H1 (cell line): ENCODE results near the gene TMEM255A. TPM values are rescaled to one million over a fixed set of nuclear protein-coding genes. Genes with fewer than 3 reads are reported as not detected.

Source experiments
- CTCF ChIA-PET: fragments of 300-600 bp; sonication (Branson Sonifier 250); formaldehyde crosslinking; loops from one replicate; lab custom pipeline; 2021; ENCODE audit not compliant: partially characterized antibody; lab: Charles Lee
- POLR2A ChIA-PET: fragments of 300-600 bp; sonication (Branson Sonifier 250); formaldehyde crosslinking; loops from one replicate; lab custom pipeline; 2021; ENCODE audit warnings: inconsistent platforms; ENCODE audit not compliant: partially characterized antibody; lab: Charles Lee
- DNase-seq, 2 experiments: peaks; one replicate each; pipeline versions ENCODE4 v3.0.0 to v3.0.0-alpha.2; 2010 to 2022; ENCODE audit warnings: low spot score in 2 of 2, low read depth in 1 of 2, mixed read lengths in 1 of 2
- FAIRE-seq: peaks from 2 replicates; lab custom pipeline; 2011; peaks lifted over from hg19 to GRCh38; lab: Jason Lieb, UNC
- H2AFZ ChIP-seq: 2 replicates; pipeline ENCODE4 v1.8.1; 2012; ENCODE audit warnings: low read length, inconsistent platforms
- H2AK5ac ChIP-seq: 2 replicates; pipeline ENCODE4 v1.6.1; 2013; ENCODE audit warnings: low read depth, low read length
- H2BK120ac ChIP-seq: replicated peaks from 2 replicates; pipeline ENCODE3; 2013; ENCODE audit warnings: low read depth, low read length, inconsistent platforms
- H2BK12ac ChIP-seq: 2 replicates; pipeline ENCODE4 v1.6.1; 2013; ENCODE audit warnings: low read depth, low read length
- H2BK15ac ChIP-seq: 2 replicates; pipeline ENCODE4 v1.6.1; 2013; ENCODE audit warnings: low read length
- H2BK20ac ChIP-seq: 2 replicates; pipeline ENCODE4 v1.6.1; 2013; ENCODE audit warnings: low read length
- H2BK5ac ChIP-seq: 2 replicates; pipeline ENCODE4 v1.6.1; 2013; ENCODE audit warnings: low read depth, low read length
- H3K14ac ChIP-seq: 2 replicates; pipeline ENCODE4 v1.6.1; 2013; ENCODE audit warnings: inconsistent platforms; ENCODE audit not compliant: insufficient read length
- H3K18ac ChIP-seq: 2 replicates; pipeline ENCODE4 v1.6.1; 2013; ENCODE audit warnings: low read length; ENCODE audit errors: extremely low read depth
- H3K23ac ChIP-seq: 2 replicates; pipeline ENCODE4 v1.6.1; 2013; ENCODE audit warnings: inconsistent platforms; ENCODE audit not compliant: insufficient read length
- H3K23me2 ChIP-seq: 2 replicates; pipeline ENCODE4 v1.6.1; 2013; ENCODE audit warnings: low read depth, low read length
- H3K27ac ChIP-seq: 2 replicates; pipeline ENCODE4 v1.6.1; 2011; ENCODE audit warnings: low read depth, low read length, inconsistent platforms
- H3K27me3 ChIP-seq, 4 experiments: replicated peaks in 1 of 4; 1 replicate in 1 of 4; 2 replicates in 3 of 4; pipeline versions ENCODE4 v1.6.1 to v1.8.1; 2011 to 2013; ENCODE audit warnings: low read length in 3 of 4, mild to moderate bottlenecking in 3 of 4, inconsistent platforms in 2 of 4, mixed read lengths in 2 of 4, moderate library complexity in 1 of 4; ENCODE audit not compliant: control insufficient read depth in 3 of 4, insufficient read depth in 3 of 4; ENCODE audit errors: extremely low read depth in 1 of 4
- H3K36me3 ChIP-seq, 4 experiments: 2 replicates each; pipeline versions ENCODE4 v1.6.1 to v1.8.1; 2011 to 2013; ENCODE audit warnings: mild to moderate bottlenecking in 4 of 4, low read length in 3 of 4, moderate library complexity in 2 of 4, control low read depth in 1 of 4, inconsistent platforms in 1 of 4; ENCODE audit not compliant: insufficient read depth in 4 of 4, control insufficient read depth in 2 of 4
- H3K4ac ChIP-seq: replicated peaks from 2 replicates; pipeline ENCODE3; 2013; ENCODE audit warnings: low read length, low read depth, mixed read lengths, inconsistent platforms; ENCODE audit not compliant: insufficient read length
- H3K4me1 ChIP-seq, 4 experiments: replicated peaks in 1 of 4; 1 replicate in 1 of 4; 2 replicates in 3 of 4; pipeline versions ENCODE4 v1.6.1 to v1.8.1; 2011 to 2013; ENCODE audit warnings: low read length in 3 of 4, inconsistent platforms in 2 of 4, mixed read lengths in 1 of 4; ENCODE audit not compliant: insufficient read depth in 4 of 4, control insufficient read depth in 3 of 4
- H3K4me2 ChIP-seq, 2 experiments: 2 replicates each; pipeline versions ENCODE4 v1.6.1 to v1.8.1; 2011 to 2013; ENCODE audit warnings: low read depth in 2 of 2, low read length in 2 of 2, control low read depth in 1 of 2, inconsistent platforms in 1 of 2, mild to moderate bottlenecking in 1 of 2; ENCODE audit not compliant: insufficient read depth in 1 of 2
- H3K4me3 ChIP-seq, 4 experiments: fragments of 200-600, 300-600 bp in 1 of 4; sonication (generic), shearing (Covaris generic), sonication (Bioruptor Twin) in 1 of 4; 2 replicates each; pipeline versions ENCODE4 v1.5.1 to v1.8.1; 2011 to 2016; ENCODE audit warnings: low read length in 4 of 4, low read depth in 3 of 4, control low read depth in 2 of 4, inconsistent platforms in 2 of 4, mild to moderate bottlenecking in 2 of 4, mixed read lengths in 1 of 4, moderate library complexity in 1 of 4; ENCODE audit not compliant: insufficient read depth in 2 of 4; ENCODE audit errors: extremely low read depth in 1 of 4
- H3K56ac ChIP-seq: replicated peaks from 2 replicates; pipeline ENCODE3; 2013; ENCODE audit warnings: low read depth, mild to moderate bottlenecking, mixed read lengths, low read length, inconsistent platforms; ENCODE audit not compliant: insufficient read length
- H3K79me1 ChIP-seq: 2 replicates; pipeline ENCODE4 v1.6.1; 2013; ENCODE audit warnings: low read depth, low read length, control low read depth
- H3K79me2 ChIP-seq, 2 experiments: 2 replicates each; pipeline versions ENCODE4 v1.6.1 to v1.8.1; 2012 to 2013; ENCODE audit warnings: low read length in 2 of 2, mild to moderate bottlenecking in 2 of 2, inconsistent platforms in 1 of 2; ENCODE audit not compliant: insufficient read depth in 2 of 2, control insufficient read depth in 1 of 2
- H3K9ac ChIP-seq, 4 experiments: replicated peaks in 1 of 4; 1 replicate in 1 of 4; 2 replicates in 3 of 4; pipeline versions ENCODE4 v1.6.1 to v1.8.1; 2011 to 2013; ENCODE audit warnings: low read depth in 3 of 4, low read length in 3 of 4, control low read depth in 2 of 4, mild to moderate bottlenecking in 2 of 4, moderate library complexity in 2 of 4, inconsistent platforms in 1 of 4; ENCODE audit errors: extremely low read depth in 1 of 4
- H3K9me3 ChIP-seq, 2 experiments: 2 replicates each; pipeline versions ENCODE4 v1.6.1 to v1.8.1; 2012 to 2013; ENCODE audit warnings: mild to moderate bottlenecking in 2 of 2, moderate library complexity in 2 of 2, control low read depth in 1 of 2, inconsistent platforms in 1 of 2, low read depth in 1 of 2, low read length in 1 of 2, mixed read lengths in 1 of 2; ENCODE audit not compliant: insufficient read depth in 2 of 2
- H4K20me1 ChIP-seq, 2 experiments: replicated peaks in 1 of 2; 2 replicates each; pipeline versions ENCODE3 to v1.8.1; 2011 to 2013; ENCODE audit warnings: inconsistent platforms in 2 of 2, low read length in 2 of 2, mild to moderate bottlenecking in 1 of 2; ENCODE audit not compliant: insufficient read depth in 2 of 2, control insufficient read depth in 1 of 2
- H4K5ac ChIP-seq: 2 replicates; pipeline ENCODE4 v1.6.1; 2013; ENCODE audit warnings: low read length, low read depth, mixed read lengths, inconsistent platforms; ENCODE audit not compliant: insufficient read length
- H4K8ac ChIP-seq: 2 replicates; pipeline ENCODE4 v1.8.0; 2013; ENCODE audit warnings: mild to moderate bottlenecking, moderate library complexity, low read length, inconsistent platforms; ENCODE audit not compliant: insufficient read depth; ENCODE audit errors: extremely low read depth
- H4K91ac ChIP-seq: replicated peaks from 2 replicates; pipeline ENCODE3; 2013; ENCODE audit warnings: low read length, mixed read lengths, inconsistent platforms; ENCODE audit not compliant: insufficient read length
- ASH2L ChIP-seq: fragments of 200-600, 300-600 bp; sonication (generic); IDR thresholded peaks from one replicate; pipeline ENCODE4 v1.7.1; 2017; ENCODE audit warnings: low read length
- EZH2 ChIP-seq: fragments of 200-600 bp; sonication (generic); IDR thresholded peaks from 2 replicates; pipeline ENCODE4 v1.7.1; 2012; ENCODE audit warnings: low read depth, mild to moderate bottlenecking, moderate library complexity, low read length, inconsistent platforms; ENCODE audit not compliant: severe bottlenecking
- MAFK ChIP-seq: IDR thresholded peaks from 2 replicates; pipeline ENCODE4 v1.6.1; 2012; ENCODE audit warnings: low read depth, mild to moderate bottlenecking, improper control_type of control experiment, low read length
- TAF1 ChIP-seq: IDR thresholded peaks from 2 replicates; pipeline ENCODE4 v1.6.1; 2011; ENCODE audit warnings: mild to moderate bottlenecking, low read depth, low read length
- WGBS, 2 experiments: shearing (Covaris generic) in 1 of 2; methylation state at CpG; one replicate each; pipeline versions ENCODE4 v1.1.6 to v1.1.7; 2013 to 2015; ENCODE audit warnings: low lambda C conversion rate in 2 of 2, mixed read lengths in 2 of 2, inconsistent platforms in 1 of 2, low coverage in 1 of 2, missing lambda C conversion rate in 1 of 2; ENCODE audit not compliant: insufficient replicate concordance in 2 of 2, insufficient coverage in 1 of 2, insufficient read length in 1 of 2; ENCODE audit errors: extremely low coverage in 1 of 2, missing lambda C conversion rate in 1 of 2; 5-methylcytosine and 5-hydroxymethylcytosine counted together
- polyA plus RNA-seq, 7 experiments: library from polyadenylated mRNA; depleted of rRNA in 3 of 7; stranded (reverse) in 5 of 7; unstranded in 2 of 7; fragments of >200 nt in 5 of 7; fragments of 200-250 nt in 2 of 7; gene quantifications; 1 replicate in 5 of 7; 2 replicates in 1 of 7; 4 replicates in 1 of 7; pipeline versions ENCODE4 v1.2.1 to v1.2.3, GENCODE V29; 2011 to 2013; ENCODE audit warnings: missing spikeins in 2 of 7, mixed read lengths in 2 of 7
- total RNA-seq: library from RNA; stranded (reverse); fragmentation: NEBNext Ultra II Directional; extraction: Animal tissue kit (Norgen Biotek cat#: 25700); gene quantifications from 2 replicates; pipeline ENCODE4 v1.2.1, GENCODE V29; 2021

The TMEM255A gene
- total and polyA plus RNA-seq, 2 of the 8 experiments (the other 6 are each of a cell fraction or from before 2014, with no cell fraction given), result 0.73 to 2.3 TPM

DNA sequence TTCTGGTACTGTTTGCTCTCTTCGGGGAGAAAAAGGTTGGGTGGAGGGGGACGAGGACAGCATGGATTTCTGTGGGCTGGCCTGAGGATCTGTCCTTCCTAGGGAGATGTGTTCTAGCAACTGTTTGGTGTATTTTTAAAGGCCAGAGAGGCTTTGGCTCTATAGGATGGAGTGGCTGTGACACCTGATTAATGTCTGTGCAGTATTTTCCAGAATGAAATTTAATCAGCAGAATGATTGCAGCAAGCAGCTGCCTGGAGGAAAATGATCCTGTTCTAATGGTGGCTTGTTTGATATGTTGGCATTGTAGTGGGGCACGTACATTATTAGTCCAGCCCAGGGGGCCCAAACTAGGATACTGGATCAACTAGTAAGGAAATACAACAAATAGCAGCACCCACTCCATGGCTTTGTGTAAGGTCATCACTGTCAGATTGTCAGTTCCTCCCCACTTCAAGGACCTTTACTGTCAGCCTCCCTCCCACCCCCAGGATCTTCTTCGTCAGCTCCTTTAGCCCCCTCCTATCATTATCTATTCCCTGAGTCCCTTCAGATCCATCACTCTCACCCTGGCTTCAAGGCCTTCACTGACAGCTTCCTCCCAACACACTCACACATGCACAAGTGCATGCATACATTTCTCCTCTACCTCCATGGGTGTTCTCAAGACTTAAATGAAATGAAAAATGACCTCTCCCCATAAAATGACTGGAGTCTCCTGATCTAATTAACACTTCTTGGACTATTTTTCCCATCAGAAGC, 10.4 kb upstream of the TMEM255A start:
- Histone ChIP-seq H3K79me1 (no peaks in the 10 kb centered on the region), H3K18ac (no peak overlapping the region), H4K5ac (no peak overlapping the region), H3K4me1 (no peaks in the 10 kb centered on the region), H2BK5ac (no peak overlapping the region), H3K4me2 (no peak overlapping the region), H4K91ac (no peak overlapping the region), H3K9ac (no peak overlapping the region), H3K9me3 (no peaks in the 10 kb centered on the region), H3K56ac (no peak overlapping the region), H2BK120ac (no peak overlapping the region), H2BK20ac (no peak overlapping the region), H2AFZ (no peak overlapping the region), H3K14ac (no peak overlapping the region), H4K20me1 (no peaks in the 10 kb centered on the region), H3K23ac (no peak overlapping the region), H3K4ac (no peak overlapping the region), H2AK5ac (no peak overlapping the region), H2BK15ac (no peak overlapping the region), H3K23me2 (no peaks in the 10 kb centered on the region), H3K79me2 (no peaks in the 10 kb centered on the region), H3K27me3 (no peaks in the 10 kb centered on the region), H2BK12ac (no peak overlapping the region), H4K8ac (no peak overlapping the region), H3K27ac (no peak overlapping the region), H3K4me3 (no peak overlapping the region), H3K36me3 (no peaks in the 10 kb centered on the region)
- ChIA-PET CTCF (interaction anchor here (1.2 to 2.5 kb wide), 5 partner anchors 13 to 150 kb away, joined by 3 to 13 read pairs (median 5); no protein-coding TSS in a partner anchor), POLR2A (no interaction called here)
- DNase-seq (no peak), FAIRE-seq (no peak)
- WGBS, 2 experiments, result 84% methylated on average over 4 of the region's 4 CpGs; no CpG with 5 or more reads in 1 of the 2 experiments
- no peak for TF ChIP-seq TAF1
- no peak for TF ChIP-seq MAFK
- no peak for TF ChIP-seq ASH2L
- no peak for TF ChIP-seq EZH2
